ENCODE measurements around the gene MBOAT2. TPM values are rescaled to one million over a fixed set of nuclear protein-coding genes. Genes with fewer than 3 reads are reported as not detected.

Gene MBOAT2
- total RNA-seq, 2 donors from 2014 or later: 2.7 to 8.0 TPM

- Mint-ChIP-seq H3K27me3 (peaks cover 6 to 23% of the 10 kb centered on the region in 2 donors), H3K4me1 (ENCODE audit: low read depth in 2 of 2) (peaks cover 27 to 31% of the 10 kb centered on the region in 2 donors), H3K4me3 (peak within 1 kb of the TSS; percentile 95), H3K27ac (peak within 1 kb of the TSS; percentile 91 to 97), H3K36me3 (no peaks in the 10 kb centered on the region), H3K9me3 (no peaks in the 10 kb centered on the region)
- DNase-seq (ENCODE audit: low spot score) (peak; percentile 88), ATAC-seq (peak; percentile 99)
Observed at GRCh38 chr2:8836971-8837794, 166.3 kb downstream of the MBOAT2 start, which contains the start of gene KIDINS220. TSS of gene KIDINS220 (minus strand) at chr2:8837613. CDS start at chr2:8827093, 10,520 bp downstream.

- Mint-ChIP-seq H3K4me3 (peak overlapping the region; percentile 95), H3K4me1 (ENCODE audit: low read depth in 2 of 2) (peaks cover 44 to 47% of the 10 kb centered on the region in 2 donors)
Observed at GRCh38 chr2:8835279-8835678, 168.2 kb downstream of the MBOAT2 start.

GRCh38 chr2:8833853-8834252 is 169.6 kb downstream of the MBOAT2 start:
- DNase-seq (ENCODE audit: low spot score) (no peak), ATAC-seq (no peak)
- Mint-ChIP-seq H3K27me3 (peaks cover 0 to 7% of the 10 kb centered on the region in 2 donors), H3K27ac (no peak overlapping the region), H3K36me3 (no peaks in the 10 kb centered on the region), H3K4me3 (no peak overlapping the region), H3K9me3 (no peaks in the 10 kb centered on the region), H3K4me1 (ENCODE audit: low read depth in 2 of 2) (peaks cover 52 to 56% of the 10 kb centered on the region in 2 donors)

More at GRCh38 chr2:8835279-8835678, 168.2 kb downstream of the MBOAT2 start:
- H3K27ac Mint-ChIP-seq: no peak overlapping the region
- no peak for ATAC-seq
- no peaks in the 10 kb centered on the region for H3K9me3 Mint-ChIP-seq
- peaks cover under 1 to 14% of the 10 kb centered on the region in 2 donors for H3K27me3 Mint-ChIP-seq
- H3K36me3 Mint-ChIP-seq: no peaks in the 10 kb centered on the region
- no peak for DNase-seq (ENCODE audit: low spot score)

GRCh38 chr2:8831516-8831915 is 172.0 kb downstream of the MBOAT2 start:
- peaks cover 6% of the 10 kb centered on the region for H3K36me3 Mint-ChIP-seq
- ATAC-seq (no peak), DNase-seq (ENCODE audit: low spot score) (no peak)
- peaks cover 62 to 68% of the 10 kb centered on the region in 2 donors for H3K4me1 Mint-ChIP-seq (ENCODE audit: low read depth in 2 of 2)
- H3K9me3 Mint-ChIP-seq: no peaks in the 10 kb centered on the region
- no peak overlapping the region for H3K27ac Mint-ChIP-seq
- no peaks in the 10 kb centered on the region for H3K27me3 Mint-ChIP-seq
- no peak overlapping the region for H3K4me3 Mint-ChIP-seq

- DNase-seq (ENCODE audit: low spot score) (no peak), ATAC-seq (no peak)
- peaks cover 11% of the 10 kb centered on the region for H3K36me3 Mint-ChIP-seq
- H3K9me3 Mint-ChIP-seq: no peaks in the 10 kb centered on the region
- no peaks in the 10 kb centered on the region for H3K27me3 Mint-ChIP-seq
- H3K4me3 Mint-ChIP-seq: no peak overlapping the region
- H3K4me1 Mint-ChIP-seq (ENCODE audit: low read depth in 2 of 2): peaks cover 40 to 41% of the 10 kb centered on the region in 2 donors
- H3K27ac Mint-ChIP-seq: peak overlapping the region in 1 of 2 donors; percentile 5
Observed at GRCh38 chr2:8827729-8828128, 175.8 kb downstream of the MBOAT2 start.

- DNase-seq (ENCODE audit: low spot score) (no peak), ATAC-seq (no peak)
- H3K27me3 Mint-ChIP-seq: no peaks in the 10 kb centered on the region
- peaks cover 9 to 11% of the 10 kb centered on the region in 2 donors for H3K4me1 Mint-ChIP-seq (ENCODE audit: low read depth in 2 of 2)
- H3K9me3 Mint-ChIP-seq: no peaks in the 10 kb centered on the region
- H3K36me3 Mint-ChIP-seq: peaks cover 11% of the 10 kb centered on the region
- H3K27ac Mint-ChIP-seq: no peak overlapping the region
- H3K4me3 Mint-ChIP-seq: no peak overlapping the region
Observed at GRCh38 chr2:8822218-8822617, 181.3 kb downstream of the MBOAT2 start.

- ATAC-seq (no peak), DNase-seq (ENCODE audit: low spot score) (no peak)
- H3K27me3 Mint-ChIP-seq: no peaks in the 10 kb centered on the region
- no peaks in the 10 kb centered on the region for H3K9me3 Mint-ChIP-seq
- H3K36me3 Mint-ChIP-seq: peaks cover 10% of the 10 kb centered on the region
- no peak overlapping the region for H3K27ac Mint-ChIP-seq
- H3K4me1 Mint-ChIP-seq (ENCODE audit: low read depth in 2 of 2): peaks cover 7 to 9% of the 10 kb centered on the region in 2 donors
- H3K4me3 Mint-ChIP-seq: no peak overlapping the region
Observed at GRCh38 chr2:8821276-8822217, 181.9 kb downstream of the MBOAT2 start.

GRCh38 chr2:8819948-8820347 is 183.5 kb downstream of the MBOAT2 start:
- no peaks in the 10 kb centered on the region for H3K27me3 Mint-ChIP-seq

GRCh38 chr2:8819194-8819593 is 184.3 kb downstream of the MBOAT2 start:
- ATAC-seq: no peak
- peaks cover 6 to 7% of the 10 kb centered on the region in 2 donors for H3K4me1 Mint-ChIP-seq (ENCODE audit: low read depth in 2 of 2)
- no peak overlapping the region for H3K4me3 Mint-ChIP-seq
- no peak for DNase-seq (ENCODE audit: low spot score)
- no peaks in the 10 kb centered on the region for H3K27me3 Mint-ChIP-seq
- no peaks in the 10 kb centered on the region for H3K9me3 Mint-ChIP-seq
- peaks cover 4% of the 10 kb centered on the region for H3K36me3 Mint-ChIP-seq
- H3K27ac Mint-ChIP-seq: no peak overlapping the region

More at GRCh38 chr2:8819948-8820347, 183.5 kb downstream of the MBOAT2 start:
- DNase-seq (ENCODE audit: low spot score) (no peak), ATAC-seq (no peak)
- Mint-ChIP-seq H3K9me3 (no peaks in the 10 kb centered on the region), H3K36me3 (peaks cover 9% of the 10 kb centered on the region), H3K4me3 (no peak overlapping the region), H3K4me1 (ENCODE audit: low read depth in 2 of 2) (peaks cover 7 to 9% of the 10 kb centered on the region in 2 donors), H3K27ac (no peak overlapping the region)

GRCh38 chr2:8817221-8817620 is 186.3 kb downstream of the MBOAT2 start:
- ATAC-seq (no peak), DNase-seq (ENCODE audit: low spot score) (no peak)
- H3K36me3 Mint-ChIP-seq: peaks cover 8% of the 10 kb centered on the region
- H3K4me1 Mint-ChIP-seq (ENCODE audit: low read depth in 2 of 2): peaks cover 6 to 7% of the 10 kb centered on the region in 2 donors
- H3K27ac Mint-ChIP-seq: no peak overlapping the region
- no peaks in the 10 kb centered on the region for H3K9me3 Mint-ChIP-seq
- no peak overlapping the region for H3K4me3 Mint-ChIP-seq
- no peaks in the 10 kb centered on the region for H3K27me3 Mint-ChIP-seq

GRCh38 chr2:8806885-8807704 is 196.4 kb downstream of the MBOAT2 start:
- no peak overlapping the region for H3K27ac Mint-ChIP-seq
- peaks cover 43% of the 10 kb centered on the region for H3K36me3 Mint-ChIP-seq
- no peaks in the 10 kb centered on the region for H3K27me3 Mint-ChIP-seq
- peaks cover 4 to 6% of the 10 kb centered on the region in 2 donors for H3K4me1 Mint-ChIP-seq (ENCODE audit: low read depth in 2 of 2)
- H3K4me3 Mint-ChIP-seq: no peak overlapping the region
- ATAC-seq: no peak
- no peak for DNase-seq (ENCODE audit: low spot score)
- no peaks in the 10 kb centered on the region for H3K9me3 Mint-ChIP-seq

- H3K4me3 Mint-ChIP-seq: no peak overlapping the region
- H3K27ac Mint-ChIP-seq: no peak overlapping the region
- H3K27me3 Mint-ChIP-seq: no peaks in the 10 kb centered on the region
- DNase-seq (ENCODE audit: low spot score) (no peak), ATAC-seq (no peak)
- H3K36me3 Mint-ChIP-seq: peaks cover 43% of the 10 kb centered on the region
- no peaks in the 10 kb centered on the region for H3K9me3 Mint-ChIP-seq
- H3K4me1 Mint-ChIP-seq (ENCODE audit: low read depth in 2 of 2): peaks cover 6 to 8% of the 10 kb centered on the region in 2 donors
Observed at GRCh38 chr2:8805278-8806210, 197.9 kb downstream of the MBOAT2 start.
